ENCODE results near the gene SRPX.

SRPX gene

DNA sequence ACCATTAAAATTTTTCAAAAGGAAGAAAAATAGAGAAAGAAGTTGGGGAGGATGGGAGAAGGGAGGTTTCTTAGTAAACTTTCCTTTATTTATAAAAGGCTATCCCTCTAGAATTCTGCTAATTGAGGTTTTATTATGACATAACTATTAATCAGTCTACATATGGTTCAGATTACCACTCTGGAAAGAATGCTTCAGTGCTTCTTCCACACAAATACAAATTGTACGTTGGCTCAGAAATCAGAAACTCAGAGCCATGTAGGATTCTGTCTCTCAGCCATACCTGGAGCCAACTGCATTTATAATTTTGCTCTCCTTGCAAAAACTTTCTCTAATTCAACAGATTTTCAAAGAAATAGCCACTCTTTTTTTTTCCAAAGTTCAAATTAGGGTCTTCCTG is 37.1 kb downstream of the SRPX start:
- Histone ChIP-seq H3K4me2 (ENCODE audit: low read length) (no peak overlapping the region), H3K4ac (ENCODE audit: low read depth, low read length) (no peak overlapping the region), H3K18ac (ENCODE audit: low read length) (no peak overlapping the region), H3K23ac (ENCODE audit: low read length) (no peak overlapping the region), H3K79me2 (ENCODE audit: control insufficient read depth, insufficient read depth, low read length, poor library complexity) (no peaks in the 10 kb centered on the region), H2AFZ (ENCODE audit: insufficient read depth, low read length, poor library complexity) (no peak overlapping the region), H3K27ac (ENCODE audit: low read depth, low read length) (no peak overlapping the region), H3K4me1 (ENCODE audit: control insufficient read depth in 1 of 2, insufficient read depth in 2 of 2, low read length in 2 of 2) (no peaks in the 10 kb centered on the region), H4K91ac (ENCODE audit: low read depth, low read length) (no peak overlapping the region), H3K36me3 (ENCODE audit: control insufficient read depth in 1 of 2, insufficient read depth in 2 of 2, low read length in 2 of 2) (no peaks in the 10 kb centered on the region), H3K14ac (ENCODE audit: low read length) (no peak overlapping the region), H2BK120ac (ENCODE audit: insufficient read depth, low read length, poor library complexity) (no peak overlapping the region), H3K79me1 (ENCODE audit: low read length) (no peaks in the 10 kb centered on the region), H3K4me3 (ENCODE audit: low read depth, low read length) (no peak overlapping the region), H2BK5ac (ENCODE audit: low read depth, low read length, poor library complexity) (no peak overlapping the region), H3K9ac (ENCODE audit: low read length) (no peak overlapping the region), H3K27me3 (ENCODE audit: insufficient read depth, low read length) (no peaks in the 10 kb centered on the region), H2AK5ac (ENCODE audit: low read length) (no peak overlapping the region), H4K8ac (ENCODE audit: low read depth, low read length) (no peak overlapping the region), H4K12ac (ENCODE audit: low read depth, low read length) (no peak overlapping the region), H3K9me3 (ENCODE audit: insufficient read depth, low read depth, low read length) (no peaks in the 10 kb centered on the region), H2BK12ac (ENCODE audit: low read length) (no peak overlapping the region)
- DNase-seq, result no peak
- no CpG with 5 or more reads among the region's 1 CpG for WGBS (ENCODE audit: extremely low coverage, insufficient coverage, insufficient read length)

GRCh38 chrX:38181357-38181756 is 39.3 kb downstream of the SRPX start:
- H3K4me3 ChIP-seq (ENCODE audit: low read depth, low read length), result no peak overlapping the region

DNA sequence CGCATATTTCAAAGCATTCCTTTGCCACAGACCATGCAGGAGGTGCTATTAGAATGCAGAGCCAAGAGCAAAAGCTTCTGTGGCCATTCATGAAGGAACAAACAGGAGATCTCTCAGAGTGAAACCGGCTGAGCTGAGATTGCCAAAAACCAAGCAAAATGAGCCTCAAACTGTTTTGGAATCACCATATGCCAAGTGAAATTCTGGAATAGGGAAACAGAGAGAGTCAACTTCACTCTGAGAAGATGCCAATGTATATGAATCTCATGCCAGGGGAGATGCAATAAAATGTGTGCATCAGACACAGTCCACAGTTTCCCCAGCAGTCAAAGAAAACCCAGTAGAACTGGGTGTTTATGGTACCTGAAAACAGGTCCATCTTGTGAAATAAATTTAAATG is 42.3 kb downstream of the SRPX start:
- Histone ChIP-seq H2BK5ac (ENCODE audit: low read depth, low read length, poor library complexity) (no peak overlapping the region), H4K12ac (ENCODE audit: low read depth, low read length) (no peak overlapping the region), H3K23ac (ENCODE audit: low read length) (no peak overlapping the region), H3K27ac (ENCODE audit: low read depth, low read length) (no peak overlapping the region), H4K91ac (ENCODE audit: low read depth, low read length) (no peak overlapping the region), H2BK120ac (ENCODE audit: insufficient read depth, low read length, poor library complexity) (no peak overlapping the region), H3K4ac (ENCODE audit: low read depth, low read length) (no peak overlapping the region), H3K27me3 (ENCODE audit: insufficient read depth, low read length) (no peaks in the 10 kb centered on the region), H3K9me3 (ENCODE audit: insufficient read depth, low read depth, low read length) (no peaks in the 10 kb centered on the region), H2BK12ac (ENCODE audit: low read length) (no peak overlapping the region), H3K18ac (ENCODE audit: low read length) (no peak overlapping the region), H4K8ac (ENCODE audit: low read depth, low read length) (no peak overlapping the region), H2AFZ (ENCODE audit: insufficient read depth, low read length, poor library complexity) (no peak overlapping the region), H3K9ac (ENCODE audit: low read length) (no peak overlapping the region), H2AK5ac (ENCODE audit: low read length) (no peak overlapping the region), H3K4me3 (ENCODE audit: low read depth, low read length) (no peak overlapping the region), H3K4me1 (ENCODE audit: control insufficient read depth in 1 of 2, insufficient read depth in 2 of 2, low read length in 2 of 2) (no peaks in the 10 kb centered on the region), H3K79me1 (ENCODE audit: low read length) (no peaks in the 10 kb centered on the region), H3K14ac (ENCODE audit: low read length) (no peak overlapping the region), H3K36me3 (ENCODE audit: control insufficient read depth in 1 of 2, insufficient read depth in 2 of 2, low read length in 2 of 2) (no peaks in the 10 kb centered on the region), H3K4me2 (ENCODE audit: low read length) (no peak overlapping the region), H3K79me2 (ENCODE audit: control insufficient read depth, insufficient read depth, low read length, poor library complexity) (no peaks in the 10 kb centered on the region)
- DNase-seq, result peak in 1 of 2 donors; percentile 1
- no CpG with 5 or more reads among the region's 2 CpGs for WGBS (ENCODE audit: extremely low coverage, insufficient coverage, insufficient read length)

More at GRCh38 chrX:38181357-38181756, 39.3 kb downstream of the SRPX start:
- WGBS (ENCODE audit: extremely low coverage, insufficient coverage, insufficient read length), result no CpG with 5 or more reads among the region's 2 CpGs
- Histone ChIP-seq H2BK120ac (ENCODE audit: insufficient read depth, low read length, poor library complexity) (no peak overlapping the region), H3K9me3 (ENCODE audit: insufficient read depth, low read depth, low read length) (no peaks in the 10 kb centered on the region), H3K36me3 (ENCODE audit: control insufficient read depth in 1 of 2, insufficient read depth in 2 of 2, low read length in 2 of 2) (no peaks in the 10 kb centered on the region), H3K18ac (ENCODE audit: low read length) (no peak overlapping the region), H3K9ac (ENCODE audit: low read length) (no peak overlapping the region), H2BK12ac (ENCODE audit: low read length) (no peak overlapping the region), H2AFZ (ENCODE audit: insufficient read depth, low read length, poor library complexity) (no peak overlapping the region), H4K91ac (ENCODE audit: low read depth, low read length) (no peak overlapping the region), H3K27ac (ENCODE audit: low read depth, low read length) (no peak overlapping the region), H3K4me2 (ENCODE audit: low read length) (no peak overlapping the region), H4K12ac (ENCODE audit: low read depth, low read length) (no peak overlapping the region), H3K14ac (ENCODE audit: low read length) (no peak overlapping the region), H3K79me2 (ENCODE audit: control insufficient read depth, insufficient read depth, low read length, poor library complexity) (no peaks in the 10 kb centered on the region), H3K4me1 (ENCODE audit: control insufficient read depth in 1 of 2, insufficient read depth in 2 of 2, low read length in 2 of 2) (no peaks in the 10 kb centered on the region), H2AK5ac (ENCODE audit: low read length) (no peak overlapping the region), H3K79me1 (ENCODE audit: low read length) (no peaks in the 10 kb centered on the region), H3K4ac (ENCODE audit: low read depth, low read length) (no peak overlapping the region), H2BK5ac (ENCODE audit: low read depth, low read length, poor library complexity) (no peak overlapping the region), H4K8ac (ENCODE audit: low read depth, low read length) (no peak overlapping the region), H3K23ac (ENCODE audit: low read length) (no peak overlapping the region), H3K27me3 (ENCODE audit: insufficient read depth, low read length) (no peaks in the 10 kb centered on the region)
- DNase-seq, result no peak

- Histone ChIP-seq H2AFZ (ENCODE audit: insufficient read depth, low read length, poor library complexity) (no peak overlapping the region), H2BK12ac (ENCODE audit: low read length) (no peak overlapping the region), H4K12ac (ENCODE audit: low read depth, low read length) (no peak overlapping the region), H2BK120ac (ENCODE audit: insufficient read depth, low read length, poor library complexity) (no peak overlapping the region), H3K18ac (ENCODE audit: low read length) (no peak overlapping the region), H3K9ac (ENCODE audit: low read length) (no peak overlapping the region), H3K4ac (ENCODE audit: low read depth, low read length) (no peak overlapping the region), H4K91ac (ENCODE audit: low read depth, low read length) (no peak overlapping the region), H2BK5ac (ENCODE audit: low read depth, low read length, poor library complexity) (no peak overlapping the region), H4K8ac (ENCODE audit: low read depth, low read length) (no peak overlapping the region), H3K23ac (ENCODE audit: low read length) (no peak overlapping the region), H3K79me1 (ENCODE audit: low read length) (no peaks in the 10 kb centered on the region), H2AK5ac (ENCODE audit: low read length) (no peak overlapping the region), H3K79me2 (ENCODE audit: control insufficient read depth, insufficient read depth, low read length, poor library complexity) (no peaks in the 10 kb centered on the region), H3K14ac (ENCODE audit: low read length) (no peak overlapping the region), H3K27ac (ENCODE audit: low read depth, low read length) (no peak overlapping the region), H3K4me3 (ENCODE audit: low read depth, low read length) (no peak overlapping the region), H3K4me1 (ENCODE audit: control insufficient read depth in 1 of 2, insufficient read depth in 2 of 2, low read length in 2 of 2) (no peaks in the 10 kb centered on the region), H3K4me2 (ENCODE audit: low read length) (no peak overlapping the region), H3K27me3 (ENCODE audit: insufficient read depth, low read length) (no peaks in the 10 kb centered on the region), H3K9me3 (ENCODE audit: insufficient read depth, low read depth, low read length) (no peaks in the 10 kb centered on the region), H3K36me3 (ENCODE audit: control insufficient read depth in 1 of 2, insufficient read depth in 2 of 2, low read length in 2 of 2) (no peaks in the 10 kb centered on the region)
- peak; percentile 16 to 64 for DNase-seq
- no CpG with 5 or more reads among the region's 3 CpGs for WGBS (ENCODE audit: extremely low coverage, insufficient coverage, insufficient read length)
These were observed 45.5 kb downstream of the SRPX start for GRCh38 chrX:38175139-38175538.
